Keratinocyte (primary cell): Measurements from ENCODE around the gene GRAMD2B.

Experiments used
- CTCF ChIP-seq, 3 experiments: IDR thresholded peaks in 1 of 3; conservative IDR thresholded peaks in 1 of 3; optimal IDR thresholded peaks in 1 of 3; 2 replicates in 2 of 3; 3 replicates in 1 of 3; pipeline versions ENCODE3 to v1.5.1; 2011; ENCODE audit warnings: low read length in 3 of 3, mild to moderate bottlenecking in 3 of 3, moderate library complexity in 2 of 3, control low read depth in 1 of 3, inconsistent platforms in 1 of 3; ENCODE audit not compliant: insufficient read depth in 2 of 3; ENCODE audit errors: extremely low read depth in 1 of 3
- EZH2 ChIP-seq: IDR thresholded peaks from one replicate; pipeline ENCODE4 v1.6.1; 2012; ENCODE audit warnings: inconsistent platforms, mild to moderate bottlenecking, low read length, moderate library complexity

- TF ChIP-seq EZH2 (no peak), CTCF (optimal IDR thresholded peaks at IDR 0.05 in 1 of 3, IDR thresholded peaks at IDR 0.05 in 1 of 3, conservative IDR thresholded peaks at IDR 0.05 in 1 of 3; ENCODE audit: extremely low read depth in 1 of 3, insufficient read depth in 2 of 3, low read length in 3 of 3) (no peak)
These were observed 19.3 kb upstream of the GRAMD2B start for GRCh38 chr5:126403876-126404275.
